Upper lobe of left lung (tissue), 4 donors: ENCODE data around the gene CYSRT1.

ENCODE experiments used
- CTCF ChIP-seq, 6 experiments: fragments of 450-650 bp in 4 of 6; fragments of 200-600 bp in 2 of 6; sonication (generic) in 2 of 6; IDR thresholded peaks; one replicate each; pipeline ENCODE4 v1.5.1; 2016 to 2019; ENCODE audit warnings: antibody characterized with exemption in 6 of 6
- POLR2A ChIP-seq, 4 donors: fragments of 450-650 bp; IDR thresholded peaks; one replicate each; pipeline ENCODE4 v1.5.1; 2016 to 2017; ENCODE audit warnings: antibody characterized with exemption in 4 of 4, mild to moderate bottlenecking in 2 of 4

- TF ChIP-seq POLR2A (IDR thresholded peaks at IDR 0.05) (no peak), CTCF (IDR thresholded peaks at IDR 0.05) (no peak)
Observed at GRCh38 chr9:137256362-137256761, 31.4 kb downstream of the CYSRT1 start.
